ENCODE measurements around the gene PDS5A. TPM values are rescaled to one million over a fixed set of nuclear protein-coding genes. Genes with fewer than 3 reads are reported as not detected.
A peak's percentile ranks its signal among the peaks of the same experiment; 100 is the strongest.

Gene PDS5A
- total and polyA plus RNA-seq, 2 experiments from 2014 or later = 19.2 to 37.8 TPM

- no peak for TF ChIP-seq CTCF (IDR thresholded peaks at IDR 0.05; ENCODE audit: low read depth, low read length)
- DNase-seq (ENCODE audit: low read depth in 1 of 2, low spot score in 1 of 2) = peak in 1 of 2 donors; percentile 69
- Histone ChIP-seq H3K4me1 (ENCODE audit: low read depth) (no peaks in the 10 kb centered on the region), H3K36me3 (peaks cover 10% of the 10 kb centered on the region), H3K27me3 (no peaks in the 10 kb centered on the region), H3K4me3 (no peak overlapping the region), H3K9me3 (ENCODE audit: low read depth) (no peaks in the 10 kb centered on the region), H3K27ac (no peak overlapping the region)
These were observed 154.5 kb downstream of the PDS5A start for GRCh38 chr4:39823191-39823590.

- Histone ChIP-seq H3K4me3 (no peak overlapping the region), H3K9me3 (ENCODE audit: low read depth) (no peaks in the 10 kb centered on the region), H3K27me3 (no peaks in the 10 kb centered on the region), H3K4me1 (ENCODE audit: low read depth) (no peaks in the 10 kb centered on the region), H3K27ac (no peak overlapping the region), H3K36me3 (peaks cover 10% of the 10 kb centered on the region)
- TF ChIP-seq CTCF (IDR thresholded peaks at IDR 0.05; ENCODE audit: low read depth, low read length) = no peak
- no peak for DNase-seq (ENCODE audit: low read depth in 1 of 2, low spot score in 1 of 2)
These were observed 155.0 kb downstream of the PDS5A start for GRCh38 chr4:39822662-39823061.

- Histone ChIP-seq H3K36me3 (peaks cover 10% of the 10 kb centered on the region), H3K9me3 (ENCODE audit: low read depth) (no peaks in the 10 kb centered on the region), H3K27me3 (no peaks in the 10 kb centered on the region), H3K4me3 (no peak overlapping the region), H3K27ac (no peak overlapping the region), H3K4me1 (ENCODE audit: low read depth) (no peaks in the 10 kb centered on the region)
- DNase-seq (ENCODE audit: low read depth in 1 of 2, low spot score in 1 of 2) = no peak
- no peak for TF ChIP-seq CTCF (IDR thresholded peaks at IDR 0.05; ENCODE audit: low read depth, low read length)
These were observed 155.8 kb downstream of the PDS5A start for GRCh38 chr4:39821951-39822350.

- no peak for DNase-seq (ENCODE audit: low read depth in 1 of 2, low spot score in 1 of 2)
- Histone ChIP-seq H3K27me3 (no peaks in the 10 kb centered on the region), H3K9me3 (ENCODE audit: low read depth) (no peaks in the 10 kb centered on the region), H3K4me3 (no peak overlapping the region), H3K27ac (no peak overlapping the region), H3K36me3 (peaks cover 8% of the 10 kb centered on the region), H3K4me1 (ENCODE audit: low read depth) (no peaks in the 10 kb centered on the region)
- no peak for TF ChIP-seq CTCF (IDR thresholded peaks at IDR 0.05; ENCODE audit: low read depth, low read length)
These were observed 157.5 kb downstream of the PDS5A start for GRCh38 chr4:39820186-39820585.

GRCh38 chr4:39818646-39819045 is 159.1 kb downstream of the PDS5A start:
- no peak for DNase-seq (ENCODE audit: low read depth in 1 of 2, low spot score in 1 of 2)
- no peaks in the 10 kb centered on the region for H3K36me3 ChIP-seq
- H3K27ac ChIP-seq = peak overlapping the region; percentile 39
- no peaks in the 10 kb centered on the region for H3K27me3 ChIP-seq
- H3K4me1 ChIP-seq (ENCODE audit: low read depth) = no peaks in the 10 kb centered on the region
- H3K4me3 ChIP-seq = no peak overlapping the region
- H3K9me3 ChIP-seq (ENCODE audit: low read depth) = no peaks in the 10 kb centered on the region
- TF ChIP-seq CTCF (IDR thresholded peaks at IDR 0.05; ENCODE audit: low read depth, low read length) = no peak
